ENCODE results near the gene SYNC.

Gene SYNC

DNA sequence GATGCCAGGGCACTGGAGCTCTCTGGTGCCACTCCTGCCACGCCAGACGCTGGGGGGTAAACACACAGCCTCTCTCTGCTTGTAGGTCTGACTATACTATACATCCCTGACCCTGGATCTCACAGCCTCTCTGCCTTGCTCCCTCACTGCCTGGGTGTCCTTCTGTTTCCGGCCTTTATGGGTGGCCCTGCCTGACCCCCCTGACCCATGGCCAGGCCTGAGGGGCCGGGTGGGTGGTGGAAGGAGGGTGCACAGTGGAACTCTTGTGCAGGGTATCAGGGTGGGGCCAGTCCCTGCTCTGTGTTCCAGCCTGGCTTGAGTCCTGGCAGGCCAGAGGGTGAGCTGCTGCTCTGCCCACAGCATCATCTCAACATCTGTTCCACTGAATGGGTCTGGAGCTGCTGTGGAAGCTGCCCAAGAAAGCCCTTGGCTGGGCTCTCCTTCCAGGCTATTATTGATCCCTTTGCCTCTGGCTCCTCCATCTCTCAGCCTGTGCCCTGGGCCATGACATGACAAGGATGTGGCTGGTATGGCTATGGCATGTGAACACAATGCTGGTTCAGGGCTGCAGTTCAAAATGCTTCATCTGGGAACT, 17.2 kb upstream of the SYNC start:
- Histone ChIP-seq H3K27ac (ENCODE audit: low read length) (no peak overlapping the region), H4K20me1 (ENCODE audit: insufficient read depth, low read length) (no peaks in the 10 kb centered on the region), H3K9ac (ENCODE audit: low read length) (no peak overlapping the region), H3K4me1 (ENCODE audit: low read length) (peaks cover 11% of the 10 kb centered on the region), H3K79me2 (ENCODE audit: low read length) (no peaks in the 10 kb centered on the region), H3K9me3 (ENCODE audit: insufficient read depth, low read length) (no peaks in the 10 kb centered on the region), H3K27me3 (ENCODE audit: low read depth, low read length) (no peaks in the 10 kb centered on the region), H3K36me3 (replicated peaks; ENCODE audit: low read depth, low read length) (no peaks in the 10 kb centered on the region), H3K4me2 (ENCODE audit: low read length) (no peak overlapping the region), H3K4me3 (ENCODE audit: low read length) (no peak overlapping the region), H2AFZ (ENCODE audit: low read depth, low read length) (no peak overlapping the region)
- no peak for TF ChIP-seq EZH2phosphoT487 (IDR thresholded peaks at IDR 0.05; ENCODE audit: low read depth)
- TF ChIP-seq, protein P1, sequence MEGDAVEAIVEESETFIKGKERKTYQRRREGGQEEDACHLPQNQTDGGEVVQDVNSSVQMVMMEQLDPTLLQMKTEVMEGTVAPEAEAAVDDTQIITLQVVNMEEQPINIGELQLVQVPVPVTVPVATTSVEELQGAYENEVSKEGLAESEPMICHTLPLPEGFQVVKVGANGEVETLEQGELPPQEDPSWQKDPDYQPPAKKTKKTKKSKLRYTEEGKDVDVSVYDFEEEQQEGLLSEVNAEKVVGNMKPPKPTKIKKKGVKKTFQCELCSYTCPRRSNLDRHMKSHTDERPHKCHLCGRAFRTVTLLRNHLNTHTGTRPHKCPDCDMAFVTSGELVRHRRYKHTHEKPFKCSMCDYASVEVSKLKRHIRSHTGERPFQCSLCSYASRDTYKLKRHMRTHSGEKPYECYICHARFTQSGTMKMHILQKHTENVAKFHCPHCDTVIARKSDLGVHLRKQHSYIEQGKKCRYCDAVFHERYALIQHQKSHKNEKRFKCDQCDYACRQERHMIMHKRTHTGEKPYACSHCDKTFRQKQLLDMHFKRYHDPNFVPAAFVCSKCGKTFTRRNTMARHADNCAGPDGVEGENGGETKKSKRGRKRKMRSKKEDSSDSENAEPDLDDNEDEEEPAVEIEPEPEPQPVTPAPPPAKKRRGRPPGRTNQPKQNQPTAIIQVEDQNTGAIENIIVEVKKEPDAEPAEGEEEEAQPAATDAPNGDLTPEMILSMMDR (IDR thresholded peaks at IDR 0.05; ENCODE audit: low read depth, low read length) = no peak

DNA sequence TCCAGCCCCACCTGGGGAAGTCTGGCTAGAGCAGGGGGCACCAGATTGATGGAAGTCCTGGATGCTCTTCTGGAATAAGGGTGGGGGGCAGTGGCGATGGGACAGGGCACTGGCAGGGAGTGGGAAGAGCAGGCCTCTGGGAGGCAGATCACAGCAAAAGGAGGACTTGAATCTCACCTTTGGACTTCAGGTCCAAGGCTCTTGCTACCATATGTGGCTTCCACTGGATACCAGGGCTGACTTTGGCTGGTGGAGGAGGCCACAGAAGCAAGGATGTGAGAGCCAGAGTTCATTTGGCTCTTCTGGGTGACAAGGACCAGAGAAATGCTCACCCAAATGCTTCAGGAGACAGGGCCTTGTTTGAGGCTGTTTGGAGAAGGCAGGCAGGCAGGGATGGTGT, 16.0 kb upstream of the SYNC start:
- Histone ChIP-seq H3K4me3 (ENCODE audit: low read length) (no peak overlapping the region), H3K4me2 (ENCODE audit: low read length) (no peak overlapping the region), H2AFZ (ENCODE audit: low read depth, low read length) (no peak overlapping the region), H3K4me1 (ENCODE audit: low read length) (peaks cover 11% of the 10 kb centered on the region), H3K9me3 (ENCODE audit: insufficient read depth, low read length) (no peaks in the 10 kb centered on the region), H3K9ac (ENCODE audit: low read length) (no peak overlapping the region), H4K20me1 (ENCODE audit: insufficient read depth, low read length) (no peaks in the 10 kb centered on the region), H3K27me3 (ENCODE audit: low read depth, low read length) (no peaks in the 10 kb centered on the region), H3K27ac (ENCODE audit: low read length) (no peak overlapping the region), H3K36me3 (replicated peaks; ENCODE audit: low read depth, low read length) (no peaks in the 10 kb centered on the region), H3K79me2 (ENCODE audit: low read length) (no peaks in the 10 kb centered on the region)
- no peak for TF ChIP-seq EZH2phosphoT487 (IDR thresholded peaks at IDR 0.05; ENCODE audit: low read depth)
- TF ChIP-seq, protein P1 (IDR thresholded peaks at IDR 0.05; ENCODE audit: low read depth, low read length) = no peak

GRCh38 chr1:32718036-32718435, 15.5 kb upstream of the SYNC start:
- H4K20me1 ChIP-seq (ENCODE audit: insufficient read depth, low read length) = no peaks in the 10 kb centered on the region
- no peak overlapping the region for H3K4me3 ChIP-seq (ENCODE audit: low read length)
- H3K9ac ChIP-seq (ENCODE audit: low read length) = no peak overlapping the region
- TF ChIP-seq, protein P1 (IDR thresholded peaks at IDR 0.05; ENCODE audit: low read depth, low read length) = no peak
- no peak for TF ChIP-seq EZH2phosphoT487 (IDR thresholded peaks at IDR 0.05; ENCODE audit: low read depth)
- no peaks in the 10 kb centered on the region for H3K36me3 ChIP-seq (replicated peaks; ENCODE audit: low read depth, low read length)
- H3K4me2 ChIP-seq (ENCODE audit: low read length) = no peak overlapping the region
- H3K27me3 ChIP-seq (ENCODE audit: low read depth, low read length) = no peaks in the 10 kb centered on the region
- peaks cover 11% of the 10 kb centered on the region for H3K4me1 ChIP-seq (ENCODE audit: low read length)
- no peak overlapping the region for H3K27ac ChIP-seq (ENCODE audit: low read length)
- no peaks in the 10 kb centered on the region for H3K79me2 ChIP-seq (ENCODE audit: low read length)
- no peak overlapping the region for H2AFZ ChIP-seq (ENCODE audit: low read depth, low read length)
- H3K9me3 ChIP-seq (ENCODE audit: insufficient read depth, low read length) = no peaks in the 10 kb centered on the region

GRCh38 chr1:32717503-32717902, 14.9 kb upstream of the SYNC start:
- no peaks in the 10 kb centered on the region for H3K36me3 ChIP-seq (replicated peaks; ENCODE audit: low read depth, low read length)
- H3K27ac ChIP-seq (ENCODE audit: low read length) = no peak overlapping the region
- no peak overlapping the region for H3K4me2 ChIP-seq (ENCODE audit: low read length)
- H3K27me3 ChIP-seq (ENCODE audit: low read depth, low read length) = no peaks in the 10 kb centered on the region
- no peaks in the 10 kb centered on the region for H3K9me3 ChIP-seq (ENCODE audit: insufficient read depth, low read length)
- H3K4me1 ChIP-seq (ENCODE audit: low read length) = peaks cover 11% of the 10 kb centered on the region
- no peak overlapping the region for H3K4me3 ChIP-seq (ENCODE audit: low read length)
- H2AFZ ChIP-seq (ENCODE audit: low read depth, low read length) = no peak overlapping the region
- no peak overlapping the region for H3K9ac ChIP-seq (ENCODE audit: low read length)
- H3K79me2 ChIP-seq (ENCODE audit: low read length) = no peaks in the 10 kb centered on the region
- TF ChIP-seq EZH2phosphoT487 (IDR thresholded peaks at IDR 0.05; ENCODE audit: low read depth) = no peak
- TF ChIP-seq, protein P1 (IDR thresholded peaks at IDR 0.05; ENCODE audit: low read depth, low read length) = no peak
- no peaks in the 10 kb centered on the region for H4K20me1 ChIP-seq (ENCODE audit: insufficient read depth, low read length)

Data from OCI-LY3 (cell line).